Mucosa of stomach (tissue), 1 donor: ENCODE measurements around the gene TIMP3.

ENCODE experiments used
- H3K27me3 ChIP-seq: one replicate; pipeline ENCODE4 v1.7.0; 2013; ENCODE audit warnings: mild to moderate bottlenecking, low read length; ENCODE audit not compliant: control insufficient read depth, insufficient read depth
- H3K36me3 ChIP-seq: one replicate; pipeline ENCODE4 v1.7.0; 2013; ENCODE audit warnings: low read length; ENCODE audit not compliant: control insufficient read depth, insufficient read depth
- H3K4me1 ChIP-seq: one replicate; pipeline ENCODE4 v1.7.0; 2013; ENCODE audit warnings: mild to moderate bottlenecking, low read length; ENCODE audit not compliant: control insufficient read depth, insufficient read depth
- H3K4me3 ChIP-seq: one replicate; pipeline ENCODE4 v1.7.0; 2013; ENCODE audit warnings: low read length
- H3K9ac ChIP-seq: one replicate; pipeline ENCODE4 v1.7.0; 2013; ENCODE audit warnings: mild to moderate bottlenecking, low read length, moderate library complexity
- H3K9me3 ChIP-seq: one replicate; pipeline ENCODE4 v1.7.0; 2013; ENCODE audit warnings: mild to moderate bottlenecking, low read length, moderate library complexity; ENCODE audit not compliant: control insufficient read depth
- donor health status: Pancreatic carcinoma.

The TIMP3 gene

GRCh38 chr22:32887324-32887980 is 85.9 kb downstream of the TIMP3 start:
- no peaks in the 10 kb centered on the region for H3K27me3 ChIP-seq
- H3K36me3 ChIP-seq, result no peaks in the 10 kb centered on the region

GRCh38 chr22:32888976-32889375 is 87.5 kb downstream of the TIMP3 start:
- Histone ChIP-seq H3K4me1 (no peaks in the 10 kb centered on the region), H3K9me3 (no peaks in the 10 kb centered on the region), H3K9ac (no peak overlapping the region), H3K36me3 (no peaks in the 10 kb centered on the region), H3K4me3 (no peak overlapping the region), H3K27me3 (no peaks in the 10 kb centered on the region)

More at GRCh38 chr22:32887324-32887980, 85.9 kb downstream of the TIMP3 start:
- Histone ChIP-seq H3K9ac (no peak overlapping the region), H3K4me3 (no peak overlapping the region), H3K9me3 (no peaks in the 10 kb centered on the region), H3K4me1 (no peaks in the 10 kb centered on the region)

GRCh38 chr22:32896891-32897290 is 95.4 kb downstream of the TIMP3 start:
- H3K4me1 ChIP-seq, result no peaks in the 10 kb centered on the region
- H3K4me3 ChIP-seq, result no peak overlapping the region
- no peaks in the 10 kb centered on the region for H3K9me3 ChIP-seq
- H3K27me3 ChIP-seq, result no peaks in the 10 kb centered on the region
- no peak overlapping the region for H3K9ac ChIP-seq
- H3K36me3 ChIP-seq, result no peaks in the 10 kb centered on the region

GRCh38 chr22:32897400-32897799 is 95.9 kb downstream of the TIMP3 start:
- Histone ChIP-seq H3K9ac (no peak overlapping the region), H3K27me3 (no peaks in the 10 kb centered on the region), H3K4me3 (no peak overlapping the region), H3K4me1 (no peaks in the 10 kb centered on the region), H3K9me3 (no peaks in the 10 kb centered on the region), H3K36me3 (no peaks in the 10 kb centered on the region)

- H3K36me3 ChIP-seq, result no peaks in the 10 kb centered on the region
- H3K9me3 ChIP-seq, result no peaks in the 10 kb centered on the region
- H3K4me3 ChIP-seq, result no peak overlapping the region
- H3K4me1 ChIP-seq, result no peaks in the 10 kb centered on the region
- H3K27me3 ChIP-seq, result no peaks in the 10 kb centered on the region
- H3K9ac ChIP-seq, result no peak overlapping the region
Observed at GRCh38 chr22:32900886-32901635, 99.6 kb downstream of the TIMP3 start.

- no peak overlapping the region for H3K4me3 ChIP-seq
- H3K36me3 ChIP-seq, result no peaks in the 10 kb centered on the region
- H3K4me1 ChIP-seq, result no peaks in the 10 kb centered on the region
- no peak overlapping the region for H3K9ac ChIP-seq
- H3K9me3 ChIP-seq, result no peaks in the 10 kb centered on the region
- H3K27me3 ChIP-seq, result no peaks in the 10 kb centered on the region
Observed at GRCh38 chr22:32901925-32902324, 100.4 kb downstream of the TIMP3 start.

GRCh38 chr22:32903507-32903906 is 102.0 kb downstream of the TIMP3 start:
- Histone ChIP-seq H3K4me3 (no peak overlapping the region), H3K9ac (no peak overlapping the region), H3K4me1 (no peaks in the 10 kb centered on the region), H3K27me3 (no peaks in the 10 kb centered on the region), H3K36me3 (no peaks in the 10 kb centered on the region), H3K9me3 (no peaks in the 10 kb centered on the region)

- no peak overlapping the region for H3K9ac ChIP-seq
- H3K9me3 ChIP-seq, result no peaks in the 10 kb centered on the region
- H3K27me3 ChIP-seq, result no peaks in the 10 kb centered on the region
- no peaks in the 10 kb centered on the region for H3K36me3 ChIP-seq
- no peak overlapping the region for H3K4me3 ChIP-seq
- H3K4me1 ChIP-seq, result no peaks in the 10 kb centered on the region
Observed at GRCh38 chr22:32904044-32904443, 102.5 kb downstream of the TIMP3 start.

- Histone ChIP-seq H3K4me3 (no peak overlapping the region), H3K9ac (no peak overlapping the region), H3K9me3 (no peaks in the 10 kb centered on the region), H3K36me3 (no peaks in the 10 kb centered on the region), H3K4me1 (no peaks in the 10 kb centered on the region), H3K27me3 (no peaks in the 10 kb centered on the region)
Observed at GRCh38 chr22:32905400-32905799, 103.9 kb downstream of the TIMP3 start.

- H3K9me3 ChIP-seq, result no peaks in the 10 kb centered on the region
- no peaks in the 10 kb centered on the region for H3K27me3 ChIP-seq
- H3K4me3 ChIP-seq, result no peak overlapping the region
- no peaks in the 10 kb centered on the region for H3K4me1 ChIP-seq
- H3K9ac ChIP-seq, result no peak overlapping the region
- no peaks in the 10 kb centered on the region for H3K36me3 ChIP-seq
Observed at GRCh38 chr22:32909581-32910428, 108.3 kb downstream of the TIMP3 start.

- no peak overlapping the region for H3K9ac ChIP-seq
- no peaks in the 10 kb centered on the region for H3K36me3 ChIP-seq
- no peaks in the 10 kb centered on the region for H3K9me3 ChIP-seq
- no peaks in the 10 kb centered on the region for H3K27me3 ChIP-seq
- H3K4me1 ChIP-seq, result no peaks in the 10 kb centered on the region
- H3K4me3 ChIP-seq, result no peak overlapping the region
Observed at GRCh38 chr22:32910429-32910772, 108.9 kb downstream of the TIMP3 start.

GRCh38 chr22:32911503-32911902 is 110.0 kb downstream of the TIMP3 start:
- no peaks in the 10 kb centered on the region for H3K9me3 ChIP-seq
- no peak overlapping the region for H3K9ac ChIP-seq
- no peaks in the 10 kb centered on the region for H3K36me3 ChIP-seq
- no peak overlapping the region for H3K4me3 ChIP-seq
- H3K27me3 ChIP-seq, result no peaks in the 10 kb centered on the region
- H3K4me1 ChIP-seq, result no peaks in the 10 kb centered on the region
